Activated B cell treated with CpG ODN at 0.5 μM for 24 hours (primary cell): ENCODE results near the gene PLD2. TPM values are rescaled to one million over a fixed set of nuclear protein-coding genes. Genes with fewer than 3 reads are reported as not detected.

Experiments
- ATAC-seq: fragments of 200-7000 bp; cut with Tn5 transposase; one replicate; pipeline ENCODE4 v1.10.0; 2021; ENCODE audit warnings: low read depth, mild to moderate bottlenecking, moderate library complexity
- CTCF ChIA-PET: fragments of 350-600 bp; sonication (Branson Sonifier 250); formaldehyde crosslinking; loops from one replicate; lab custom pipeline; 2021; ENCODE audit warnings: antibody characterized with exemption; lab: Charles Lee
- POLR2A ChIA-PET: fragments of 350-600 bp; sonication (Branson Sonifier 250); formaldehyde crosslinking; loops from one replicate; lab custom pipeline; 2021; ENCODE audit warnings: antibody characterized with exemption; lab: Charles Lee
- DNase-seq: peaks from one replicate; pipeline ENCODE4 v3.0.0; 2022
- H3K27ac Mint-ChIP-seq: one replicate; pipeline ENCODE4 v1.8.0; 2020; ENCODE audit warnings: mixed read lengths
- H3K27me3 Mint-ChIP-seq: one replicate; pipeline ENCODE4 v1.8.0; 2021; ENCODE audit warnings: mixed read lengths
- H3K36me3 Mint-ChIP-seq: one replicate; pipeline ENCODE4 v1.8.0; 2021; ENCODE audit warnings: low read depth, mixed read lengths
- H3K4me1 Mint-ChIP-seq: one replicate; pipeline ENCODE4 v1.8.0; 2021; ENCODE audit warnings: mixed read lengths
- H3K4me3 Mint-ChIP-seq: one replicate; pipeline ENCODE4 v1.8.0; 2020; ENCODE audit warnings: mild to moderate bottlenecking, mixed read lengths
- H3K9me3 Mint-ChIP-seq: one replicate; pipeline ENCODE4 v1.8.0; 2020; ENCODE audit warnings: mixed read lengths
- CTCF ChIP-seq: fragments of 200-600 bp; IDR thresholded peaks from one replicate; pipeline ENCODE4 v1.8.0; 2022; ENCODE audit warnings: antibody characterized with exemption, mild to moderate bottlenecking
- intact Hi-C: fragments of 100-400 bp; cut with micrococcal nuclease; formaldehyde crosslinking; loops from one replicate; pipeline ENCODE4 v1.15.1; 2024
- total RNA-seq: library from RNA; stranded (reverse); gene quantifications from 2 replicates; pipeline ENCODE4 v1.2.3, GENCODE V29; 2022

Gene PLD2
- total RNA-seq = 49.9 and 54.3 TPM in 2 replicates

- H3K4me1 Mint-ChIP-seq = peaks cover 17% of the 10 kb centered on the region
- peaks cover 21% of the 10 kb centered on the region for H3K36me3 Mint-ChIP-seq
- peak within 1 kb of the TSS; percentile 56 for H3K27ac Mint-ChIP-seq
- ChIA-PET CTCF (interaction anchor here (2.8 kb wide), 1 partner anchor 17 kb away, joined by 11 read pairs; no protein-coding TSS in a partner anchor), POLR2A (interaction anchor here (0.6 to 2.3 kb wide), 13 partner anchors 9 to 388 kb away, joined by 3 to 31 read pairs (median 3); partner anchors contain the start of genes ARRB2, C17orf107, GLTPD2 and MINK1)
- no peaks in the 10 kb centered on the region for H3K9me3 Mint-ChIP-seq
- peak within 1 kb of the TSS; percentile 83 for H3K4me3 Mint-ChIP-seq
- intact Hi-C loops = loop anchor here (1.0 to 5.0 kb wide), 4 partner anchors 11 to 140 kb away; partner anchors contain the start of genes ARRB2, PFN1 and PSMB6
- ATAC-seq (peak; percentile 99), DNase-seq (peak; percentile 90)
- TF ChIP-seq CTCF = no peak
- H3K27me3 Mint-ChIP-seq = no peaks in the 10 kb centered on the region
These were observed at the start of gene PLD2 for GRCh38 chr17:4806777-4807604. TSS of gene PLD2 (plus strand) at chr17:4807152. CDS start at chr17:4807773, 621 bp downstream.

GRCh38 chr17:4759776-4760236 lies 47.1 kb upstream of the PLD2 start:
- POLR2A ChIA-PET = no interaction called here
- CTCF ChIA-PET = no interaction called here
- TF ChIP-seq CTCF = no peak
- DNase-seq (no peak), ATAC-seq (no peak)
- no peak overlapping the region for H3K4me3 Mint-ChIP-seq
- no peaks in the 10 kb centered on the region for H3K9me3 Mint-ChIP-seq
- H3K36me3 Mint-ChIP-seq = no peaks in the 10 kb centered on the region
- peaks cover 10% of the 10 kb centered on the region for H3K27me3 Mint-ChIP-seq
- no peak overlapping the region for H3K27ac Mint-ChIP-seq
- intact Hi-C loops = no loop called here
- H3K4me1 Mint-ChIP-seq = peaks cover 5% of the 10 kb centered on the region

GRCh38 chr17:4764595-4764994 lies 42.4 kb upstream of the PLD2 start:
- POLR2A ChIA-PET = interaction anchor here (1.0 kb wide), 1 partner anchor 209 kb away, joined by 3 read pairs; the partner anchor contains the start of gene MYBBP1A
- Mint-ChIP-seq H3K36me3 (no peaks in the 10 kb centered on the region), H3K9me3 (no peaks in the 10 kb centered on the region), H3K4me1 (peaks cover 5% of the 10 kb centered on the region), H3K27me3 (peaks cover 8% of the 10 kb centered on the region), H3K27ac (no peak overlapping the region), H3K4me3 (no peak overlapping the region)
- TF ChIP-seq CTCF = no peak
- intact Hi-C loops = no loop called here
- DNase-seq = no peak
- no peak for ATAC-seq
- CTCF ChIA-PET = no interaction called here

GRCh38 chr17:4766201-4766600 lies 40.8 kb upstream of the PLD2 start:
- DNase-seq (no peak), ATAC-seq (no peak)
- peaks cover 5% of the 10 kb centered on the region for H3K4me1 Mint-ChIP-seq
- TF ChIP-seq CTCF = no peak
- no peak overlapping the region for H3K4me3 Mint-ChIP-seq
- H3K36me3 Mint-ChIP-seq = no peaks in the 10 kb centered on the region
- H3K9me3 Mint-ChIP-seq = no peaks in the 10 kb centered on the region
- peaks cover 6% of the 10 kb centered on the region for H3K27me3 Mint-ChIP-seq
- H3K27ac Mint-ChIP-seq = peak overlapping the region; percentile 35
- CTCF ChIA-PET = no interaction called here
- POLR2A ChIA-PET = no interaction called here
- intact Hi-C loops = no loop called here

- ChIA-PET CTCF (no interaction called here), POLR2A (no interaction called here)
- Mint-ChIP-seq H3K4me3 (no peak overlapping the region), H3K4me1 (peaks cover 5% of the 10 kb centered on the region), H3K27me3 (peaks cover 8% of the 10 kb centered on the region), H3K9me3 (no peaks in the 10 kb centered on the region), H3K27ac (no peak overlapping the region), H3K36me3 (no peaks in the 10 kb centered on the region)
- no peak for TF ChIP-seq CTCF
- intact Hi-C loops = no loop called here
- ATAC-seq (no peak), DNase-seq (no peak)
These were observed 40.2 kb upstream of the PLD2 start for GRCh38 chr17:4766723-4767122.
